GM19023 (cell line): Measurements from ENCODE around the gene ZBTB7A.

Experiments used
- ATAC-seq: cut with Tn5 transposase; IDR thresholded peaks from one replicate; pipeline ENCODE4 v1.9.1; 2021; ENCODE audit warnings: mild to moderate bottlenecking, moderate library complexity; ENCODE audit not compliant: unreplicated experiment

The ZBTB7A gene

DNA sequence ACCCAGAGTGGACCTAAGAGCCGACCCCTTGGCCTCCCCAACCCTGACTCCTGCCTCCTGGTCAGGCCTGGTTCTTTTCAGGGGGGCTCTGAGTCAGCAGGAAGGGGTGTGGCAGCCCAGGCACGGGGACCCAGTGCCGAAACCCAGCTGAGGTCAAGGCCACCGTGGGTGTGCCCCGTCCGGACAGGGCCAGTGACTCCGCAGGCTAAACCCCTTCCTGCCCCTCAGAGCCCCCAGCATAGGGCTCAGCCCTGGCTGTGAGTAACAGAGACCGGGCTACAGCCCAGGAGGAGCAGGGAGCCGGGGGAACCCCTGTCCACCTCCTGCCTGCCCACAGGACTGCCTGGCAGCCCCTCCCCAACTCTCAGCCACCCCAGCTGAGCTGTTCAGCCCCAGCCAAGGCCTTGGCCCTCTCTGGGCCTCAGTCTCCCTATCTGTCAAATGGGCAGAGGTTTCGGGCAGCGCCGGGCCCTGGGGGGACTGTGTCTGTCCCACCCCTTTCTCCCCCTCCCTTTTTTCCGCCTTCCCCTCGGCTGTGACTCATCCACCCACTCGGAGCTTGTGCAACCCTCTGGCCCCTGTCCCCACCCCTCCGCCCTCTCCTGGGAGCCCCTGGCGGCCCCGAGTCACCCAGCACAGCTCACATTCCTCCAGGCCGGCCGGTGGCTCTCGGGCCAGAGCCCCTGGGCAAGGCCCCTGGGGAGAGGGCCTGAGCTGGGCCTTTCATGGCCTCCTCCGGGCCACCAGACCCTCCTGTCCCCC, 8.6 kb downstream of the ZBTB7A start:
- ATAC-seq: no peak

DNA sequence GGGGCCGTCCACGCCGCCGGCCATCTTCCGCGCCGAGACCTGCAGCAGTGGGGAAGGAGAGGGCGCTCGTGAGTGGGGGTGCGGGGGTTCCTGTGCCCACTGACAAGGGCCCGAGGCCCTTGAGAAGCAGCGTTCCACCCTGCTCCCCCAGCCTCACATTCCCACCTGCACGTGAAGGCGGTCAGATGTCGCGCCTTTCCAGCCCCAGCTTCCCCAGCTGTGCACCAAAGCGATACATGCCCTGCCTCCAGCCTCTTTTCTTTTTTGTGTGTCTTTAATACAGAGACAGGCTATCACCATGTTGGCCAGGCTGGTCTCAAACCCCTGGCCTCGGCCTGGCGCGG, 11.5 kb downstream of the ZBTB7A start:
- ATAC-seq: no peak

DNA sequence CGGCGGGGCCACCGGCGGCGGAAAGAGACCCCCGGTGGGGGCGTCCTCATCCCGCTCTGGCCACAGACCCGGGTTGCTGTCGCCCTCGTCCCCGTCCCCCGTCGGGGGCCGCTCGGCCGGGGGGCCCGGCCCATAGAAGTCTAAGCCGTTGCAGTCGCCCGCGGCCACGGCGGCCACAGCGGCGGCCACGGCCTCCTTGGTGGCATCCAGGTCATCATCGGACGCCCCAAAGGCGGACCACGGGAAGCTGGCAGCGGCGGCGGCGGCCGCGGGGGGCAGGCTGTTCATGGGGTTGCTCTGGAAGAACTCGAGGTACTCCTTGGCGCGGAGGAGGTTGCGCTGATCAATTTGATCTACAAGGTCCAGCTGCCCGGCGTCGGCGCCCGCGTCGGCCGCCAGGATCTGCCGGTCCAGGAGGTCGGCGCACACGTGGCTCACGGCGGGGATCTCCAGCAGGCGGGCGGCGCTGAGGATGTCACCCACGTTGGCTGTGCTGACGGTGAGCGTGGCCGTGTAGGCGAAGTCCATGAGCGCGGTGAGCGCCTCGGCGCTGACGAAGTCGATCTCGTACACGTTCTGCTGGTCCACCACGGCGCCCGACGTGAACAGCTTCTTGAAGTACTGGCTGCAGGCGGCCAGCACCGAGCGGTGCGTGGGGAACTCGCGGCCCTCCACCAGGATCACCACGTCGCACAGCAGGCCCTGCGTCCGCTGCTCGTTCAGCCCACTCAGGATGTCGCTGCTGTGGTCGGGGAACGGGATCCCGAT, 12.1 kb downstream of the ZBTB7A start:
- ATAC-seq: no peak

DNA sequence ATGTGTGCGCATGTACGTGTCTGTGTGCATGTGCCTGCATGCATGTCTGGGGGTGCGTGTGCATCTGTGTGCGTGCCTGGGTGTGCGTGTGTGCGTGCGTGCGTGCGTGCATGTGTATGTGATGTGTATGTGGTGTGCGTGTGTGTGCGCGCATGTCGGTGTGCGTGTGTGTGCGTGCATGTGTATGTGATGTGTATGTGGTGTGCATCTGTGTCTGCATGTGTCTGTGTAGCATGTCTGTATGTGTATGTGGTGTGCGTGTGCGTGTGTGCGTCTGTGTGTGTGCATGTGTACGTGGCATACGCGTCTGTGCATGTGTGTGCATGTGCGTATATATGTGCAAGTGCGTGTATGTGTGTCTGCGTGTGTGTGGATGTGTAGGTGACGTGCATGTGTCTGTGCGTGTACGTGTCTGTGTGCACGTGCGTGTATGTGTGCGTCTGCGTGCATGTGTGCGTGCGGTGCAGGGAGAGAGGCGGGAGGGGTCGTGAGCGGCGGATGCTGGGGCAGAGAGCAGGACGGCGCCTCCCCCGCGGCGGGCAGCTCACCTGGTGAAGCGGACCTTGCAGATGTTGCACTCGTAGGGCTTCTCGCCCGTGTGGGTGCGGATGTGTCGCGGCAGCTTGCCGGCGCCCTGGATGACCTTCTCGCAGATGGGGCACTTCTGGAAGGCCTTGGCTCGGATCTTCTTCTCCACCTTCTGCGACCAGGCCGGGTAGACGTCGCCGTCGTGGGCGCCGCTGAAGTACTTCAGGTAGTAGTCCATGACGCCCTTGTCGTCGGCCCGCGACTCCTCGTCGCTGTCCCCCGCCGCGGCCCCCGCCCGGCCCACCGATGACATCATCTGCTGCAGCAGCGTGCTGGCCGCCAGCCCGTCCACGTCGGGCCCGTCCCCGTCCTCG, 13.0 kb downstream of the ZBTB7A start:
- no peak for ATAC-seq

DNA sequence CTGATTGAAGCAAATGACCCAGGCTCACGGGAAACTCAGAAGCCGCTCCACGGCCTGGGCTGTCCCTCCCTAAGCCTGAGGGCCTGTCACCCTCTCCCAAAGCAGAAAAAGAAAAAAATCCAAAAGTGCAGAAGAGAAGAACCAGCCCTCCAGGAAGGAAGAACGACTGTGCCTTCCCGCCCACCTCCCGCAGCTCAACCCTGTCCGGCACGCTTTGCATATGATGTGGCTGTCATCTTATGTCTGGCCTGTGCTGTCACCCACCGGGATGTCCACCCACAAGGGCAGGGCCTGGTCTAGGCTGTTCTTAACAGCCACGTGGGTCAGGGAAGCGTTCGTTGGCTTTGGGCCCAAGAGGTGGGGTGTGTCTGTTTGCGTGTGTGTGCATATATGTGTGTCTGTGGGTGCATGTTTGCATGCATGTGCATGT, 13.7 kb downstream of the ZBTB7A start:
- no peak for ATAC-seq

DNA sequence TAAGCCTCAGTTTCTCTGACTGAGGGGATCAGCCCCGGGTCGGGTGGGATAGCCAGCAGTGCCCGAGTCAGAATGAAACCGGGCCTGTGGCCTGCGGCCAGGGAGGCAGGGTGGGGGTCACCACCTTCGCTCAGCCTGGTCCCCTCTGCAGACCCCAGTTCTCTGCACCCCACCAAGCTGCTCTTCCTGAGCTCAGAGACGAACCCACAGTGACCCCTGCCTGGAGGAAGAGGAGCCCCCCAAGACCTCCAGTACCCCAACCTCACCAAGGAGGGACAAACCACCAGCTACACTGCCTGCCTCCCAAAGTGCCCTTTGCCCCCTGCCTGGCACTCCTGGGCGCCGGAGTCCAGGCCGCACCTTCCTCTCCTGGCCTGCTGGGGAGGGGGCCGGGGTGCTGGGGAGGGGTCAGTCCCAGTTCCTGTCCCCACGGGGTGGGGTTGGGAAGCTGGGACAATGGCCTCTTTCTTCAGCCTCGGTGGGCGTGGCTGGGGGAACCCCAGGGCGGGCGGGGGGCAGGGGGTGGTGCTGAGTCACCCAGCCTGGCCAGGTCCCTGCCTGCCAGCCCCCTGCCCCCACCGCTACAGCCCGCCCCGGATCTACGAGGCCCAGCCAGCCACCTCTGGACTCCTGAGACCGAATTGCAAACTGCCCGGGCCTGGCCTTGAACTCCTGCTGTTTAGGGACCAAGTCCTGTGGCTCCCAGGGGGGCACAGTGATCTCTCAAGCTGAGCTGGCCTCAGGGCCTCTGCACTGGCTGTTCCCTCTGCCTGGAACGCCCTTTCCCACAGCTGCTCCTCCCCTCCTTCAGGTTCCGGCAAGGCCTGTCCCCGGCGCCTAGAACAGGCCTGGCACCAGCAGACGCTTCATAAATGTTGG, 14.3 kb downstream of the ZBTB7A start:
- no peak for ATAC-seq

DNA sequence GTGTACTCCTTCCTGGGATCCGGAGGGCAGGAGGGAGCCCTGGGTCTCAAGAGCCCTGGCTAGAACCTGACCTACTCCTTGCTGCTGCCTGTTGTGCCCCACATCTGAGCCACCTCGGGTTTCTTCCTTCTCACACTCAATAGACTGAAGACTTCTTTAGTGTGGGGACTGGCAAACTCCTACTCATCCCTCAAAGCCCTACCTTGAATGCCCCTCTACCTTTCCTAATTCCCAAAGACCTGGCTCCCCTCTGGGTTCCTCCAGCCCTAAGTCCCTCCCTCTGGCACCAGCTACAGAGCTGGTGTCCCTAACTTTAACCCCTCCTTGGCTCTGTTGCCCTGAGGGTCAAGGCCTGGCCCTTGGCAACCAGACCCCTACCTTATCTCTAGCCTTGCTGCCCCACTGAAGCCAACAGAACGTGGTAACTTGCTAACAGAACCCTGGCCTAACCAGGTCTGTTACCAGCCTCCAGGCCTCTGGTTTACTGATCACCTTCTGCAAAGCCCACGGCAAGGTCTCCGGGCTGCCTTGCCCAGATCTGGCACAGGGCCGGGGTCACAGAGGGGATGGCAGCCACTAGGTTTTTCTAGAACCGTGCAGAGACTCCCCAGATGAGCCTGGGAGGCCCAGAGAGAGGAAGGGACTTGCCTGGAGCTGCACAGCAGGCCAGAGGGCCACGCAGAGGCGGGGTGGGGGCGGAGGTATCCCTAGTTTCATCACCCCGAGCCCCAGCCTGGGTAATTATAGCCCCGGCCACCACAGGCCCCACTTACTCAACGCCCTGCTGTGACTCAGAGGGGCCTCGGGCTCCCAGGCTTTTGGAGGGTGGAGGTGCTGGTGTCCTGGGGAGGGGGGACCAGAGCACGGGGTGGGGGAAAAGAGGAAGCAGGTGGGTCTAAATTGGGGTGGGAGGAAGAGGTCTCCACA, 15.3 kb downstream of the ZBTB7A start:
- no peak for ATAC-seq

DNA sequence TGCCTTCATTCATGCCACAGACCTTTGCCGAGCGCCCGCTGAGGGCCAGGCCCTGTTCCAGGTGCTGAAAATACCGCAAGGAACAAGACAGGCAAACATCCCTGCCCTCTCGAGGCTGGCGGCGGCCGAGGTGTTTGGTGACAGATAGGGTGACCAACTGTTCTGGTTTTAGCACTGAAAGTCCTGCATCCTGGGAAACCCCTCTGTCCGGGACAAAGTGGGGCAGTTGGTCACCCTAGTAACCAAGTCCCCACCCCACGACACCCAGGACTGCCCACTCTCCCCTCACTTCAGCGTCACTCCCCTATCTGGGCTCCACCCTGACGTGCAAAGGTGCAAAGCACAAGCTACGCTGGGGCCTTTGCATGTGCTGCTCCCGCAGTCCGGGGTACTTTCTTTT, 17.3 kb downstream of the ZBTB7A start:
- ATAC-seq: no peak

DNA sequence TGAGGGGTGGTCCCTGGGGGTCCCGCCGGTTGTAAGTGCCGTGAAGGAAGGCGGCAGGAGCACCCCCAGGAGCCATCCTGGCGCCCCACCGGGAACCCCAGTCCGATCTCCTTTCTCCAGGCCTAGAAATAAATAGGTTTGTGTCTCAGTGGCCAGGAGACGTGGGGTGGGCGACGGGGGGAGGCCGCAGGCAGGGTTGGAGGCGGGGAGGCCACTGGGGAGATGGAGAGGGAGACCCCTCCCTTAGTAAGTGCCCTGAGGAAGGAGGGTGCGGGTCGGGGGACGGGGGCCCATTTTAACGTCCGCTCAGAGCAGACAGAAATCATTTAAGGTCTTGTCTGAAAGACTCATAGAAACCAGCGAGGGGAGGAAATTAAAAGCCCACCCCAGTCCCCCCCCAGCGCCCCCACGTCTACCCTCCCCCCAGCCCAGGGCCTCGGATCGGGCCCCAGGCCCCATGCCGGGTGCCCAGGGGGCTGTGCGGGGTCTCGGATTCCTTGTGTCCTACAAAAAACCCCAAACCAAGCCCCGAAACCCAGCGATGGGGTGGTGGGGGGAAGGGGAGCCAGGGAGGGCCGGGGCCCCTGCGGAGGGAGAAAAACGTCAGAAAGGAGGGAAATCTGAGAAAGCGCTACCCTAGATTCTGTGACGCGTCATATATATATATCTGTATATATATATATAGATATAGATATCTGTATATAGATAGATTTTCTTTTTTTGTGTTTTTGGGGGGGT, 19.6 kb downstream of the ZBTB7A start:
- no peak for ATAC-seq

DNA sequence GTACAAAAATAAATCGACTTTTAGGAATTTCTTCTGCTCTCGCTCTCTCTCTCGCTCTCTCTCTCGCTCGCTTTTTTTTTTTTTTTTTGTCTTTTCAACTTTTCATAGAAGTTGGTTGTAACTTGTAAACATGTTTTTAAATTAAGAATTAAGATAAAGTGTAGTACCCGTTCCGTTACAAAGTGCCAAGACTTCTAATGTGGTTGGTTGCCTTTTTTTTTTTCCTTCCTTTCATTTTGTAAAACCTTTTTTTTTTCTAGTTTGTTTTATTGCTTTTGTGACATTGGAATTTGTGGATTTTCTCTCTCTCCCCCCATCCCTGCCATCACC, 20.4 kb downstream of the ZBTB7A start:
- no peak for ATAC-seq

DNA sequence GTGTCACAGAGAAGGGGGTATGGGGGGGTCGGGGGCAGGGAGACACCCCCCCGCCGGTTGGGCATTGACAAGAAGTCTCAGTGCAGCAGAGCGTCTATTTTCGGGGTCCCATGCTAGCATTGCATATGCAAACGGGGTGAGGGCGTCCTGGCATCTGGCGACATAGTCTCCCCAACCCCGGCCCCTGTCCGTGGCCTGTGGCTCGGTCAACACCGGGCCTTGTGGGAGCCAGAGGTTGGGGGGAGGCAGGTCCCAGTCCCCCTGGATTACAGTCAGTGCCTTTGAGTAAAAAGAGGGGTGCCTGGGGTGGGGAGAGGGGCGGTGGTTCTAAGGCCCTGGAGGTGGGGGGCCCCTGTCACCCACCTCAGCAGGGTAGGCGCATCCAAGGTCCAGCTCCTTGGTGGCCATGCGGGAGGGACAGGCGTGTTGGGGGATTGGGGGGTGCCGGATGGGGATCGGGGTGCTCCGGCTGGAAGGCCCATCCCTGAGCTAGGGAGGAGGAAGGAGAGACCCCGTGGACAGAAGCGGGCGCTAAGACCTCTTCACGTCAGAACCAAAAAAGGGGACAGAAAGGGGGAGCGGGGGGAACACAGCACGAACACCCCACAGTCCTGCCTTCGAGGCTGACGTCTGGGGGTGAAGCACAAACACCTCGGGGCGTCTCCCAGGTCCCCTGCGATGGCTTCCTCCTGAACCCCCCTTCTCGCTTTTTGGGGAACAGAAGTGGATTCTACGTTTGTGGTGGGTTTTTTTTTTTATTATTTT, 20.9 kb downstream of the ZBTB7A start:
- ATAC-seq: no peak

DNA sequence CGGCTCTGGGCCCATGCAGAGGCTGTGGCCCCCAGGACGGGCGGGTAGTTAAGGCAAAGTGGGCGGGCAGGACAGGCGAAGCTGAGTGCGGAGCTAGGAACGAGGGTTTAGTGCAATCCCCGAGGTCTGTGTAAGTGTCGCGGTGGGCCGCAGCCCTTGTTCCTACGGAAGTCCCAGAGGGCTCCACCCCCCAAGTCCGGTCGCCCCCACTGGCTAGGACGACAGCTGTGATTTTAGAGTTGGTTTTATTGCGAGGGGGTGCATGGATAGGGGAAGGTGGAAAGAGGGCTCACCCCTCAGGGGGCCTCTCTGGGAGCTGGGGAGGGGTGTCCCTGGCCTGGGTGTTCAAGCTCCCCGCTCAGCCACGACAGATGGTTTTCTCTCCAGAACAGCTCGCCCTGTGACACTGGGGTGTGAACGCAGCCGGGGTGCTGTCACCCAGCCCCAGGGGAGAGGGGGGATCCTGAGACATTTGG, 21.7 kb downstream of the ZBTB7A start:
- no peak for ATAC-seq

DNA sequence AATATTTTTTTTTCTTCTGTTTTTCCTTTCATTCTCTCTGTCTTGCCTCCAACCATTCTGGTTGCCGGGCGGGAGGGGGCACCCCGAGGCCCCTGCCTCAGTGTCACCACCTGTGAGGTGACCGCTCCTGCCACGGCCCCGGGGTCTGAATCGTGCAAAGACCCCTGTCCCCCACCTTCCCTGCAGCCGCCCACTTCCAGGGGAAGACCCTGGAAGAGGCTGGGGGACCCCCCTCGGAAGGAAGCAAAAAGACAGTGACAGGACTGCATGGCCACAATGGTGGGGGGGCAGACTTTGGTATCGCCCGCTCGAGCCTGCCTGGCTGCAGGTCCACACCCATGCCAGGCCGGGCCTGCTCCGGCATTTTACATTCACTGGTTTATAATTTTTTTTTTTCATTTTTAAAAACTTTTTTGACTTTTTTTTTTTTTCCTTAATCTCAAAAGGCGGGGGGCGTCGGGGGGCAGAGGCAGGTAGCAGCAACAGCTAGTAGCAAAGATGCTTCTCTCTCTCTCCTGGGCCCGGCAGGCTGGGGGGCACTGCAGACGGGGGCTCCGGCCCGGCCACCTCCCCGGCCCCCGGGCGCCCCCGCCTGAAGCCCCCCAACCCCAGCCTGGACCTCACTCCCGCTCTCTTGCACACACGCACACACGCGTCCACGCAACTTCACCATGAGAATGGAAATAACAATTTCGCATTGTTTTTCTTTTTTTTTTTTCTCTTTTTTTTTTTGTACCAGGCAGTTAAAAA, 22.6 kb downstream of the ZBTB7A start:
- no peak for ATAC-seq

DNA sequence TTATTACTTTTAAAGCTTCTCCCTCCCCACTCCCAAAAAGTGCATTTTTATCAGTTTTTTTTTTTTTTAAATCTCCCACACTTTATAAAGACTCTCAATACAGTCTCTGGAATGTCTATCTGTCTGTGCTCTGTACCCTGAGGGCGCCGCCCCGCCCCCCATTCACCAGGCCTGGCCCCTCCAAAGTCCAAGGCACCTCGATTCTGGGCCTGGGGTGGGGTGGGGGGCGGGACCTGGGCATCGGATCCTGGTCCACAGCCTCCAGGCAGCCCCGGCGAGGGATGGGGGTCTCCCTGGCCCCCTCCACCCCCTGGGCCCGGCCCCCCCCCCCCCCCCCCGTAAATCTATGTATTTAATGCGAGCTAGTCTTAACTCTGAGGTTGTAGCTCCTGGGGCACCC, 23.3 kb downstream of the ZBTB7A start:
- ATAC-seq: no peak

DNA sequence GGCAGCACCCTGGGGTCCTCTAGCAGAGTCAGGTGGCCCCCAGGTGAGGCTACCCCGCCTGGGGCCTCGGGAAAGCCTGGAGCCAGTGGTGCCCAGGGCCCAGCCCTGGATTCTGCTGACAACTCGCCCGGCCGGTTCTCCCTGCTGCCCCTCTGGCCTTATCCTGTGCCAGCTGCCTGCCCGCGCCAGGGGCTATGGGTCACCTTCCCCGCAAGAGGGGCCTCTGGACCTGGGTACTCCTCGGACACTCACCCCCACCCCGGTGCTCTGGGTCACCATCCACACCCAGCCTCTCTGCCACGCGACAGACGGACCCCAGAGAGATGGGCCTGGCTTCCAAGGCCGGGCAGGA, 24.0 kb downstream of the ZBTB7A start:
- no peak for ATAC-seq

DNA sequence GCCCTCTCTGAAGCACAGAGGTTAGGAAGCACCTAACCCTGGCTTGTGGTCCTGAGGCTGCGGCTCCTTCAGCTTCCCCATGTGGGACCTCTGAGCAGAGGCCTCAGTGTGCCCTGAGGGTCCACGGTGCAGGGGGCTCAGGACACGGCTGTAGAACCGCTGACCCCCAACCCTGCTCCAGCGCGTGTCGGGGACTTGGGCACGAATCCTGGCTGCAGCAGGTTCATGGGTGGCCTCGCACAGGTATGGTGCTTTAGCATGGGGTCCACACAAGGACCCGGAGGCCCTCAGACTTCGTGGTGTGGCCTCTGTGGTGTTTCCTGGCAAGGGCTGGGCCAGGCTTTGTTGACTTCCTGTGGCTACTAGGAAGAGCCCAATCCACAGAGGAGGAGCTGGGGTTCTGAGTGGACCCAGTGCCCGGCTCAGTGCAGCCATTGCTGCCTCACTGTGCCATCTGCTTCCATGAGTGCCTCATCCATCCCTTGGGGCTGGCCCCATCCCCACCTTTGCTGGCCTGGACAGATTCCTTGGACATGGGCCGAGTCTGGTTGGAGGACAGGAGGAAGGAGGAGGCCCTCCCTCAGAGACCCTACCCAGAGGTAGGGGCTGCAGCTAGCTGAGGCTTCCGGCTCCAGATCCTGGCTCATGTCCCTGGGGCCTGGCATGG, 24.5 kb downstream of the ZBTB7A start:
- no peak for ATAC-seq
